K562 (cell line): ENCODE data around the gene CNGA3. TPM values are rescaled to one million over a fixed set of nuclear protein-coding genes. Genes with fewer than 3 reads are reported as not detected.
A peak's percentile ranks its signal among the peaks of the same experiment; 100 is the strongest.

Experiments used
- CBX1 ChIP-seq: sonication (generic); IDR thresholded peaks from 2 replicates; pipeline ENCODE4 v1.6.1; 2016; ENCODE audit warnings: antibody characterized with exemption, low read depth, mild to moderate bottlenecking
- CGGBP1 ChIP-seq: fragments of 250-450 bp; sonication (Bioruptor Pico); IDR thresholded peaks from 2 replicates; pipeline ENCODE4 v1.9.0; 2021; ENCODE audit warnings: mild to moderate bottlenecking
- CREB1 ChIP-seq, 2 experiments: sonication (generic) in 1 of 2; formaldehyde crosslinking in 1 of 2; IDR thresholded peaks; 2 replicates each; pipeline versions ENCODE4 v1.6.1 to v1.8.0; 2012 to 2022; ENCODE audit warnings: inconsistent platforms in 1 of 2, mild to moderate bottlenecking in 1 of 2, missing genetic modification reagents in 1 of 2, moderate library complexity in 1 of 2
- CXXC5 ChIP-seq: fragments of 250-450 bp; sonication (Bioruptor Pico); IDR thresholded peaks from 2 replicates; pipeline ENCODE4 v1.8.0; 2022; ENCODE audit warnings: inconsistent platforms, mild to moderate bottlenecking, moderate library complexity
- EHMT2 ChIP-seq: fragments of 450-650 bp; IDR thresholded peaks from 2 replicates; pipeline ENCODE4 v1.6.1; 2018; ENCODE audit warnings: antibody characterized with exemption
- MIER1 ChIP-seq: fragments of 450-650 bp; IDR thresholded peaks from 2 replicates; pipeline ENCODE4 v1.6.1; 2016; ENCODE audit warnings: antibody characterized with exemption, mild to moderate bottlenecking, low read depth
- RAD51 ChIP-seq: fragments of 450-650 bp; IDR thresholded peaks from 2 replicates; pipeline ENCODE4 v1.7.1; 2016; ENCODE audit warnings: low read depth, mild to moderate bottlenecking, borderline replicate concordance
- ZBTB33 ChIP-seq: sonication (generic); formaldehyde crosslinking; IDR thresholded peaks from 2 replicates; pipeline ENCODE4 v1.8.1; 2023; ENCODE audit warnings: mild to moderate bottlenecking, missing genetic modification reagents
- ZBTB7A ChIP-seq: IDR thresholded peaks from 2 replicates; pipeline ENCODE4 v1.6.1; 2011; ENCODE audit warnings: low read depth, mild to moderate bottlenecking, low read length, moderate library complexity, borderline replicate concordance; ENCODE audit not compliant: control insufficient read depth
- ZNF511 ChIP-seq: sonication (generic); formaldehyde crosslinking; IDR thresholded peaks from 2 replicates; pipeline ENCODE4 v1.8.0; 2022; ENCODE audit warnings: mild to moderate bottlenecking, missing genetic modification reagents
- polyA plus RNA-seq, 8 experiments: library from polyadenylated mRNA; depleted of rRNA in 4 of 8; stranded (reverse) in 5 of 8; unstranded in 3 of 8; fragments of >200 nt; fragmentation: Nextera tagmentation in 2 of 8; fragmentation: Illumina TruSeq in 1 of 8; extraction: Ambion mirVana in 2 of 8; extraction: Trizol in 1 of 8; gene quantifications; 2 replicates each; pipeline versions ENCODE4 v1.2.1 to v1.2.3, GENCODE V29; 2011 to 2014; ENCODE audit warnings: inconsistent platforms in 1 of 8, missing spikeins in 1 of 8
- total RNA-seq, 7 experiments: library from RNA; depleted of rRNA in 6 of 7; stranded (reverse); fragments of >200 nt in 6 of 7; fragmentation: Illumina TruSeq in 2 of 7; extraction: Trizol in 2 of 7; gene quantifications; 2 replicates each; pipeline versions ENCODE4 v1.2.1 to v1.2.3, GENCODE V29; 2011 to 2021; ENCODE audit warnings: low replicate concordance in 1 of 7

Gene CNGA3
- total and polyA plus RNA-seq, 9 of the 15 experiments (the other 6 are each of a cell fraction or from before 2014, with no cell fraction given) = not detected

GRCh38 chr2:98346311-98347236 is at the start of gene CNGA3 (continued):
- TF ChIP-seq MIER1 = peak; percentile 87
- TF ChIP-seq RAD51 = no peak
- TF ChIP-seq CGGBP1 (CRISPR knock-in tag) = no peak
- peak; percentile 77; the same call in 1 of the 2 replicates for TF ChIP-seq ZBTB7A
- 0 out of 2 replicates have a peak, but pooled peaks have one; percentile 16 for TF ChIP-seq ZBTB33 (CRISPR knock-in tag)
- TF ChIP-seq CBX1 = no peak
- 0 out of 2 replicates have a peak, but pooled peaks have one; percentile 31 for TF ChIP-seq ZNF511 (CRISPR knock-in tag)
- TF ChIP-seq EHMT2 = peak; percentile 85
- no peak for TF ChIP-seq CXXC5 (CRISPR knock-in tag)
- TF ChIP-seq CREB1 (IDR thresholded peaks at IDR 0.05) = no peak
- TF ChIP-seq CREB1 (CRISPR knock-in tag; IDR thresholded peaks at IDR 0.05) = no peak
